Measurements from ENCODE around the gene PDE9A. TPM values are rescaled to one million over a fixed set of nuclear protein-coding genes. Genes with fewer than 3 reads are reported as not detected.
A peak's percentile ranks its signal among the peaks of the same experiment; 100 is the strongest.

The PDE9A gene
- 0.56 and 0.90 TPM in 2 replicates for total RNA-seq (2012; rRNA removed)
- polyA plus RNA-seq (2012; rRNA removed), result 0.89 and 1.1 TPM in 2 replicates
- polyA plus RNA-seq (2012; cell fraction: cytosol; rRNA removed), result 0.63 and 1.4 TPM in 2 replicates
- polyA plus RNA-seq (2012; cell fraction: nucleus; rRNA removed; ENCODE audit: low replicate concordance), result 0.84 and 1.3 TPM in 2 replicates
- Bru-seq, nascent RNA, result percentile 40 among the genes with signal in this experiment
- percentile 39 among the genes with signal in this experiment for BruChase-seq, experiment 1, labeled RNA remaining after a 6-hour chase
- percentile 38 among the genes with signal in this experiment for BruChase-seq, experiment 2, labeled RNA remaining after a 2-hour chase
- long read RNA-seq, partial matches to known transcripts, result 1 of 3 reads
- long read RNA-seq, other reads (novel, unspliced or antisense), result 1 of 3 reads

- in situ Hi-C loops (cut with MboI; ENCODE audit: low sequenced_read_pairs) (no loop called here), intact Hi-C loops (cut with micrococcal nuclease) (loop anchor here (10.0 kb wide), 1 partner anchor 161 kb away; no protein-coding TSS in a partner anchor), dilution Hi-C loops (cut with HindIII; ENCODE audit: low sequenced_read_pairs, unreplicated experiment) (no loop called here)
- Histone ChIP-seq H2BK20ac (ENCODE audit: low read depth, low read length) (no peak within 1 kb of the TSS), H3K27ac (ENCODE audit: insufficient read depth, low read length) (no peak within 1 kb of the TSS), H3K9me3 (ENCODE audit: control insufficient read depth, insufficient read depth, low read length) (no peaks in the 10 kb centered on the region), H3K56ac (ENCODE audit: extremely low read depth, insufficient read depth, low read length) (no peak within 1 kb of the TSS), H3K4me3 (ENCODE audit: insufficient read depth, low read depth, low read length) (peak within 1 kb of the TSS; percentile 45), H3K4ac (ENCODE audit: low read depth, low read length) (no peak within 1 kb of the TSS), H3K4me1 (ENCODE audit: control insufficient read depth, insufficient read depth, low read length) (peaks cover 2% of the 10 kb centered on the region; the same call in 1 of the 2 replicates), H2BK15ac (ENCODE audit: low read depth, low read length) (no peak within 1 kb of the TSS; the same call in 2 of the 3 replicates), H4K91ac (ENCODE audit: insufficient read depth, low read depth, low read length) (no peak within 1 kb of the TSS), H4K20me1 (ENCODE audit: insufficient read depth, low read length) (peaks cover 2% of the 10 kb centered on the region), H2BK5ac (ENCODE audit: low read depth, low read length, poor library complexity, severe bottlenecking) (no peak within 1 kb of the TSS), H3K18ac (ENCODE audit: low read depth, low read length) (no peak within 1 kb of the TSS; the same call in 1 of the 2 replicates), H3K23ac (ENCODE audit: low read depth, low read length) (no peak within 1 kb of the TSS), H2AFZ (replicated peaks; ENCODE audit: low read length, poor library complexity) (peak within 1 kb of the TSS; percentile 78), H3K27me3 (ENCODE audit: control insufficient read depth, insufficient read depth, low read length) (peaks cover 28% of the 10 kb centered on the region), H2AK9ac (replicated peaks; ENCODE audit: low read depth, low read length, poor library complexity) (no peak within 1 kb of the TSS), H3K79me1 (ENCODE audit: low read depth in 1 of 2, low read length in 2 of 2) (no peaks in the 10 kb centered on the region), H3K14ac (replicated peaks; ENCODE audit: low read depth, low read length) (no peak within 1 kb of the TSS), H4K5ac (ENCODE audit: low read depth, low read length) (no peak within 1 kb of the TSS; the same call in 1 of the 2 replicates), H3K9me1 (ENCODE audit: insufficient read depth, low read length) (0 out of 2 replicates have a peak, but pooled peaks cover 3% of the 10 kb centered on the region), H2BK120ac (ENCODE audit: low read depth, low read length) (no peak within 1 kb of the TSS), H2AK5ac (ENCODE audit: low read depth, low read length) (no peak within 1 kb of the TSS), H3K9ac (ENCODE audit: low read depth, low read length) (no peak within 1 kb of the TSS; the same call in 1 of the 2 replicates), H3K36me3 (ENCODE audit: control insufficient read depth, insufficient read depth, low read length) (no peaks in the 10 kb centered on the region), H4K8ac (ENCODE audit: low read depth in 2 of 2, low read length in 2 of 2) (no peak within 1 kb of the TSS), H3K4me2 (ENCODE audit: low read depth, low read length) (peak within 1 kb of the TSS; percentile 89)
- TF ChIP-seq SMC3 (IDR thresholded peaks at IDR 0.05; ENCODE audit: low read depth, low read length), result no peak
- ChIA-PET POLR2A (ENCODE audit: unreplicated experiment) (no interaction called here), CTCF (interaction anchor here (0.6 kb wide), 2 partner anchors 30 to 97 kb away, joined by 3 read pairs; no protein-coding TSS in a partner anchor)
- no TSS peak for BruUV-seq (replicated peaks)
- DNase-seq (no peak), ATAC-seq (ENCODE audit: low read depth) (peak; percentile 55)
- WGBS, 2 experiments (ENCODE audit: extremely low coverage in 2 of 2, insufficient read length in 1 of 2), result no CpG with 5 or more reads among the region's 91 CpGs
Observed at GRCh38 chr21:42653231-42654061, at the start of gene PDE9A. PDE9A (plus strand) TSS chr21:42653621; CDS start chr21:42653815, 194 bp downstream.
